ENCODE results near the gene RASGRF1. TPM values are rescaled to one million over a fixed set of nuclear protein-coding genes. Genes with fewer than 3 reads are reported as not detected.

RASGRF1 gene
- polyA plus RNA-seq, 5 donors = 6.7 to 39.9 (median 20.7) TPM

DNA sequence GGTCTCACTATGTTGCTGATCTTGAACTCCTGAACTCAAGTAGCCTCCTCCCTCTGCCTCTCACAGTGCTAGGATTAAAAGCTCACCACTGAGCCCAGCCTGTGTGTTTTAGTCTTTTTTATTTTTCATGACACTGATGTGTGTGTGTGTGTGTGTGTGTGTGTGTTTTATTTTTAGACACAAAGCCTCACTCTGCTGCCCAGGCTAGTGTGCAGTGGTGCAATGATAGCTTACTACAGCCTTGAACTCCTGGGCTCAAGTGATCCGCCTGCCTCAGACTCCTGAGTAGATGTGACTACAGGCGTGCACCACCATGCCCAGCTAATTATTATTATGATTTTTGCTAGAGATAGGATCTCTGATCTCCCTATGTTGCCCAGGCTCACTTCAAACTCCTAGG, 122.5 kb downstream of the RASGRF1 start:
- no peak for DNase-seq

DNA sequence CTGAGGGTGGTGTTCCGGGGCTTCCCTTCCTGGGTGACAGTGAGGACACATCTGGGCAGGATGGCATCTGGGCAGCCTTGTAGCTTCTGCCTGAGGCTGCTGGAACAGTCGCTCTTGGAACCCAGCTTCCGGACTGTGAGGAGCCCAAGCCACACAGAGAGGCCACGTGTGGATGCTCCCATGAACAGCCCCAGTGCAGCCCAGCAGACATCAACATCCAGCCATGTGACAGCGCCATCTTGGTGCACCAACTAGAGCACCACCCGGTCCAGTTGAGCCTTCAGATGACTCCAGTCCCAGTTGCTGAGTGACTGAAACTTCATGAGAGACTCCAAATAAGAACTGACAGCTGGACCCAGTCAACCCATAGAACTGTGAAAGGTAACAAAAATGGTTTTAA, 130.3 kb downstream of the RASGRF1 start:
- no peak for DNase-seq

DNA sequence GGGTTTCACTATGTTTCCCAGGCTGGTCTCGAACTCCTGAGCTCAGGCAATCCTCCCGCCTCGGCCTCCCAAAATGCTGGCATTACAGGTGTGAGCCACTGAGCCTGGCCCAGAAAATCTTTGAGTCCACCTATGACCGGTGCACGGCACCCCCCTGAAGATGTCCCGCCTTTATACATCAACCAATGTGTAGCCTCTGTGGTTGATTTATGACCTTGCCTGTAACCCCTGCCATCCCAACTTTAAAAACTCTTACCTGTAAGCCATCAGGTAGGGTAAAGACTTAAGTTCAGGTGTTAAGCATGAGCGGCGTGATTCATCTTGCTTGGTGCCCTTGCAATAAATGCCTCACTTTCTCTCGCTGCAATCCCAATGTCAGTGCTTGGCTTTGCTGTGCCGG, 131.2 kb downstream of the RASGRF1 start:
- no peak for DNase-seq

DNA sequence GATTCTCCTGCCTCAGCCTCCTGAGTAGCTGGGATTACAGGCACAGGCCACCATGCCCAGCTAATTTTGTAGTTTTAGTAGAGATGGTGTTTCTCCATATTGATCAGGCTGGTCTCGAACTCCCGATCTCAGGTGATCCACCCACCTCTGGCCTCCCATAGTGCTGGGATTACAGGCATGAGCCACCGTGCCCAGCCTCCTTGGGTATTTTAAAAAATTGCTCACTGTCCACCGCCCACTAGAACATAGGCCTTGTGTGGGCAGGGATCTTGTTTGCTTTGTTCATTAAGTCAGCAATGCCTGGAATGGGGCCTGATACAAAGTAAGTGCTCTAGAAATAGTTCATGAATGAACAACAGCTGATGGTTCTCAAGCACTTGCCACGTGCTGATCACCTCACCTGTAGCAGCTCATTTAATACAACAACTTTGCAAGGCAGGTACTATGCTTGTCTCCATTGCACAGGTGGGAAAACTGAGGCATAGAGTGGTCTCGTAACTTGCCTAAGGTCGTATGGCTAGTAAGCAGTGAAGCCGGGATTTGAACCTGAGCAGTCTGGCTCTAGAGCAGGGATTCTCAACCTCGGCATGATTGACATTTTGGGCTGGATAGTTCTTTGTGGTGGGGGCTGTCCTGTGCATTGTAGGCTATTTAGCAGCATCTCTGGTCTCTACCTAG, 133.0 kb downstream of the RASGRF1 start:
- no peak for DNase-seq

DNA sequence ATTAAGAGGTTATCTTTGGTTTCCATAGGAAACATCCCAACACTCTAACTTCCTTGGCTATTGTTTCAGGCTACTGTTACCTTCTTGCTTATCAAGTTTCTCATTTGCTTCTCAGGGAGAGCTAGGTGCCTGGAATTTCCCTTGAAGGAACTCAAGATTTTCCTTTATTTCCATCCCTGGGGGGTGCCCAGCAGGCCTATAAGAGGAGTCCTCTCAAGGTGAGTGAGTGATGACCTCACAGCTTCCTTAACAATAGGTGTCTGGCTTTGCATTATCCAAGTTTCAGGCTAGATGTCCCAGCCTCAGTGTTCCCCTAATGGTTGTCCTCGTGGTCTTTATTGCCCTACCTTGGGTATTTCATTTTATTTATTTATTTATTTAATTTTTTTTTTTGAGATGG, 133.6 kb downstream of the RASGRF1 start:
- no peak for DNase-seq

DNA sequence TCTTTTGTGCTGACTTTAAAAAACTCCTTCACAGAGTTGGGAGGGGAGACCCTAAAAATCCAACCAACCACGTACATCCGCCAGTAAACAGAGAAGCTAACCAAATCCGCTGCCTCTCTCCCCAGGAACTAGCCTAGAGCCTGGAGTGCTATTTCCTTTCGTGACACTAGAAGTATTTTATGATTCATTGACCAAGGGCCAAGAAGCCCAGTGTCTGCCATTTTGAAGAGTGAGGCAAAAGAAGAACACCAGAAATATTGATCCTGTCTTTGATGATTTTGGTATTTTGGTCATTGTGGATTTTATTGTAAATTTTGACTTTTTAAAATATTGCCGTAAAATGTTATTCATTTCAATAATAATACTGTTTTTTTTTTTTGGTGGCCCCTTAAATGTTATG, 135.2 kb downstream of the RASGRF1 start:
- DNase-seq = no peak

DNA sequence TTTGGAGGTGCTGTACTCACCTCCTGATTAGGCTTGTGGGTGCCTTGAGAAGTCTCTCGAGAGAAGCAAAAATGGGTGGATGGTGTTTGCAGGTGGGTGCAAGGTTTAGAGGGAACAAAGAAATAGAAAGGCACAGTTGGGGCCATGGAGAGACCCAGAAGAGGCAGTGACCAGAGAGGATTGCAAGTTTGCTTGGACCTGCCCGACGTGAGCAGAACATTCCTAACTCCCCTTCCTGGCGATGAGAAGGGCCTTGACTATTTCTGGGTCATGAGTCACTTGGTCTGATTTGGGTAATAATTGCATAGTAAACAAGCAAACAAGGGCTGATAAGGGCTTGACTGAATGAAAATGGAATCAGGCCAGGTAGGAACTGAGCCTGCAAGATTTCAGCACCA, 138.7 kb downstream of the RASGRF1 start:
- DNase-seq = no peak

DNA sequence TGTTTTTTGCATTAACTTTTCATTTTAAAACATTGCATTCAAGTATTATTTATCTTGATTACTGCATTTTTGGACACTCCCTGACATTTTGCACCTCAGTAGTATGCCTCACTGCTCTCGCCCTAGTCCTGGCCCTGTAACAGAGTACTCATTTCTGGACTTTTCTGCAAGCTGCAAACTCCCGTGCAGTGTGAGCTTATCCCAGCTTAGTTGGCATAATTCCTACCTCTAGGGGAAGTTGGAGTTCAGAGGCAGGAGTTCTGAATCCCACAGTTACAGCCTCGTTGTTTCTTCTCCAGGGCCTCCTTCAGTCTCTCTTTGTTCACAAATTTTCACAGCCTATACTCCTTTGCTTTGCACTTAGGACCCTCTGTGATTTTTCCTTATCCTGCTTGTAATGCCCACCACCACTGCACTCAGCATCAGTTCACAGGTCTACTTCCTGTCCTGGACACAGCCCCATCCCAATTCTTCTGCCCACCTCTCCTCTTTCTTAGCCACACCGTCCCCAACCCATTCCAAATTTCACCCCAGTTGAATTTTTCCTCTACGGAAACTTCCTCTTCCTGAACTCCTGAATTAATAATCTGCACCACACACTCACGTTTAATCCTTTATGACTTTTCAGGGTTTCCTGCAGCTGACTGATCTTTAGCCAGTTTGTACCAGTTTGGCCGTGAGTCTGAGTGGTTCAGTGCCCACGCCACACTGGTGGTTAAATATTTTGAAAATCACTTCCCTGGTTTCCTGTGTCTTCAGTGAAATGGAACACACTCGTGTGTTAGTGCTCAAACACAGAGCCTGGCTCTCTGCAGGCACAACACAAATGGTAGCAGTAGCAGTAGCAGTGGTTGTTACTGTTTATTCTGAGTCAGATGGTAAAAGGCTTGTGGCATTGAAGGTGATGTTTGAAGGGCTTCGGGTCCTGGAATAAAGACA, 139.4 kb downstream of the RASGRF1 start:
- DNase-seq = peak; percentile 39 to 53

DNA sequence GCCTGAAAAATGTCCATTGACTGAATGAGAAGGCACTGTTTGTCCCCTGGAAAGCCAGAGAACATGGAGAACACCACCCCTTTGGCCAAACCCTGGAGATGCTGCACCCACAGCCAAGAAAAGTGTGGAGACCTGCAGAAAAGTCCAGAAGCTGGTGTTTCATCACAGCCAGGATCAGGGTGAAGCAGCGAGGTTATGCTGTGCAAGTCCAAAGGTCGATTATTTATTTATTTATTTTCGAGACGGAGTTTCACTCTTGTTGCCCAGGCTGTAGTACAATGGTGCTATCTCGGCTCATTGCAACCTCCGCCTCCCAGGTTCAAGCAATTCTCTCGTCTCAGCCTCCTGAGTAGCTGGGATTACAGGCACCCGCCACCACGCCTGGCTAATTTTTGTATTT, 140.2 kb downstream of the RASGRF1 start:
- no peak for DNase-seq

DNA sequence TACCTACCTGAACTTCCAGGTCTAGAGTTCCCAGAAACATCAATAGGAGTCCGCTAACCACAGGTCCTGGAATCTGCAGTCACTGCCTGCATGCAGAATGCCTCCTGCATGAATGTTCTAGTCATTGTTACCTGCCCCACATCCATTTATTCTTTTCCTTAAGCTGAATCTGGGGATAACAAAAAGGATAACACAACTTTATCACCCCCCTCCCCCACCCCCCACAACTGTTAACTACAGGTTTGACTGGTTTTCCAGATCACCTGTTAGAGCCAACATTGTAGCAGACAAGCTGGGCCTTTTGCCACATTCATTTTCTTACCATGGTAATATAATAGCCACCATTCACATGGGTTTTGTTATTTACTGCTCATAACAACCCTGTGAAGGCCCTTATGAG, 141.1 kb downstream of the RASGRF1 start:
- no peak for DNase-seq

DNA sequence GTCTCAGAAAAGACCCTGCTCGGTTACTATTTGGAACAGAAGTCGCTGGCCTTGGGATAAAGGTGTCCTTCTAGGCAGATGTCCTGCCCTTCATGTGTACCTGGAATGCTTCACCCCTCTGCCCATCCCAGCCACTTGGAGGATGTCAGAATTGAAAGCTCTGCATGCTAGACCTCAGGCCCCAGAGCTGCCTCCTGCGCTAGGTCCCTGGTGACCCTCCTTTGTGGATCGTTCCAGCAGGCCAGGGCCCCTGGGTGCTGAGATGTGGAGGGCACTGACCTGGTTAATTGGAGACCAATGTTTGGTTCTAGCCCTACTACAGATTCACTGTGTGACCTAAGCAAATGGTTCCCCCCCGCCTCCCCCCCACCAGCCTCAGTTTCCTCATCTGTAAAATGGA, 143.1 kb downstream of the RASGRF1 start:
- DNase-seq = no peak

DNA sequence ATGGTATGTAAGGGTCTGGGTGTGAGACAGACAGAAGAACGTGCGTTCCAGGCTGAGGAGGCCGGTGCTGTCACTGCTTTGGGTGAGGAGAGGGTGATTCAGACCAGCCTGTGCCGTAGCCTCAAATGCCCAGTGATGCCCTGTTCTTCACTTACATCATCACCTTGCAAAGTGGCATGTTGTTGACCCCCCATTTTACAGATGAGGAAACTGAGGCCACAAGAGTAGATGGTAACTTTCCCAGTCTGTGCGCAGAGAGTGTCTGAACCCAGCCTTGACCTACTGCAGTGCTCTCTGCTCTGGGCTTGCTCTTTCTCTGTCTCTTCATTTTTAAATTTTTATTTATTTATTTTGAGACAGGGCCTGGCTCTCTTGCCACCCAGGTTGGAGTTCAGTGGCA, 144.1 kb downstream of the RASGRF1 start:
- no peak for DNase-seq

DNA sequence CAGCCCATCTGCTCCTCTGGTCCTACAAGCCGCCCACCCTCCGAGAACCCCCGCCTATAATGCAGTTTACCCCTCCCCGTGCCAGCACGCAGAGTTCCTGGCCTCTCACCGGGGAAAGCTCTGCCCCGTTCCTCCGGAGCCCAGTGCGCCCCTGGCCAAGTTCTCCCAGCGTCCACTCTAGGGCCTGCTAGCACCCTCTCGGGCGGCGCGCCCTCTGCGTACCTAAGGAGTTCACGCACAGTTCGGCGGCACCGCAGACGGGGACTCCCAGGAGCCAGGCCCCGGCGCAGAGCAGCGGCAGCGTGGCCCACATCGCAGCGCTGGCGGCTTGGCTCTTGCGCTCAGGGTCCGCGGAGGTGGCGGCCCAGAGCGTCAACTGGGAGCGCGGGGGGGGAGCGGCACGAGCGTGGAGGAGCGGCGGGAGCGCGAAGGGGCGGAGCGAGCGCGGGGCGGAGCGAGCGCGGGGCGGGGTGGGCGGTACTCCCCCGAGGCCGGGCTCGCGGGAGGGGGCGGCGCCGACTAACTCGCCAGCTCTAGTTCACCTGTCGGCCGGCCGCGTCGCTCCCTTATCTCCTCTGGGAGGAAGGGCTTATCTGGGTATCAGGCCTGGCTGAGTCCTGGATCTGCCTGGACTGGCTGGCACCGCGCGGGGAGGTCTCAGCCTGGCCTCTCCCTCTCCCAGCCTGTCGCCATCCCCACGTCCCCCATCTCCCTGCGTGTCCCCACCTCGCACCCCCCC, 145.7 kb downstream of the RASGRF1 start, which contains the start of gene CTSH:
Gene CTSH (minus strand): TSS at position 378 of the 739 bp plus-strand sequence. CDS start 65 bp downstream, at position 313.
- peak; percentile 41 to 74 for DNase-seq

DNA sequence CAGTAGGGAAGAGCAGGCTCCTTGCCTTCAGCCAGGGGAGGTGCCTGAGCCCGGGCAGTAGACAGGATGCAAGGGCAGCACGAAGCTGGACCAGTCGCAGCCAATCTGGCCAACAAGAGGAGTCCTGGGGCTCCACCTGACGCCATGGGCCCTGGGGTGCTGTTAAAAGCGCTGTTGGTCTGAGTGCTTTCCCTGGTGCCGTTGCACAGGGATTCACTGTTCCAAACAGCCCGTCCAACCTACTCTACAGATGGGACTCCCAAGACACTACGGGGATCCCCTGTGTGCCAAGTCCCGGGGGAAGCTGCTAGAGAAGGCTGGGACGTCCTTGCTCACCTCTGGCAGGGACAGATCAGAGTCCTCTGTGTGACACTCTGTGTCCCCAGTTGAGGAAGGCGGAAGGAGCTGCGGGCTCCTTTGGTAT, 146.4 kb downstream of the RASGRF1 start:
- no peak for DNase-seq

DNA sequence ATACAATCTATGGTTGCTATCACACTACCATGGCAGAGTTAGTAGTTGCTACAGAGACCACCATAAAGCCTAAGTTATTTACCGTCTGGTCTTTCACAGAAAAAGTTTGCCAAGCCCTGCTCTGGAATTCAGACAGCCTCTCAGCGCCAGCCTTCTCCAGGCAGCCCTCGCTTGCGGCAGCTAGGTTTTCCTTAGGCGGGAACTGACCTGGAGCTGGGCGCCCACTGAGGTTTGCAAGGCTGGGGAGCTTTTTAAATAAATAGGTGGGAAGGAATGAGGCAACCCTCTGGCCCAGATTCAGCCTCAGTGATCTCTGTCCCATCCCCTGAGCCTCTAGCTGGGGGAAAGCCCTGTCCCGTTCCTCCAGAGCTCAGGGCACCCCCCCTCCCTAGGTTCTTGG, 146.9 kb downstream of the RASGRF1 start:
- no peak for DNase-seq

DNA sequence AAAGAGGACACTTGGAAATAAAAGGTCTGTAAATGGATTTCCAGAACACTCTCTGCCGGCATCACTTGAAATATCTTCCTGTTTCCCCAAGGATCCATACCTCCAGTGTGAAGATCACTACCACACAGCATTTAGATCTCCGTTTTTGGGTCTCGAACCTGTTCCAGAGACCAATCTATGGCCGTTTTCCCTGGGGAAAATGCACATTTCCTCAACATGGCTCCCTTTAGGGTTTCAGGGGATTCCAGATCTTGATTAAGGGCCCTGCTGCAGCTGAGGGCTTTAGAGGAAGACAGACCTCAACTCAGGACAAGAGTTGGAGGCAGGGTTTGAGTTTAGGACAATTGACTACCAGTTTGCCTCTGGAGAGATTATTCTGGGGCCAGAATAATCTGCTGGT, 147.8 kb downstream of the RASGRF1 start:
- no peak for DNase-seq

DNA sequence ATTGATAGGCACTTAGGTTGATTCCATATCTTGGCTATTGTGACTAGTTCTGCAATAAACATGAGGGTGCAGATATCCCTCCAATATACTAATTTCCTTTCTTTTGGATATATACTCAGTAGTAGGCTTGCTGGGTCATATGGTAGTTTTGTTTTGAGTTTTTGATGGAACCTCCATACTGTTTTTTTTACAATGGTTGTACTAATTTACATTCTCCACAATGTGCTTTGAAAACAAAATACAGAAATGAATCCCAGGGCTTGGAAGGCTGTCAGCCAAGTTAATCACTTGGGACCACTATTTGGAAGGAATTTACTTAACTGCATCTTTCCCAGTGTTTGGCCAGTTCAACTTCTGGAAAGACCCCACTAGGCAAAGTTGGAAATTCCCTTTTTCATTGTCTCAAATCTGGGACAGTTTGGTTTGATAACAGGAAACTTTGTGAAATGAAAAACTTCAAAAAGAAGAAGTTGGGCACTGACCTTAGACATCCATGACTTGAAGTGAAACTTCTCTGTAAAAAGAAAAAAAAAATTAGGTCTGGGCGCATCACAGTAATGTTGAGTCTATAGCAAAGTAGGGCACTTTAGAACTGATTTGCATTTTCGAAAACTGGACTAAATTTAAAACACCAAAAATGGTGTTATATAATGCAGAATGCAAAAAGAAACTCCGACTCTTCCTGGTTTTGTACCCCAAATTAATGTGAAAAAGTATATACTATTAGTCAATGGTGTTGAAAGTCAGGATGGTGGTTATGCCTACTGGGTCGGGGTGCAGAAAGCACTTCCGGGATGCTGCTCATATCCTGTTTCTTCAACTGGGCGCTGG, 151.7 kb downstream of the RASGRF1 start:
- no peak for DNase-seq

DNA sequence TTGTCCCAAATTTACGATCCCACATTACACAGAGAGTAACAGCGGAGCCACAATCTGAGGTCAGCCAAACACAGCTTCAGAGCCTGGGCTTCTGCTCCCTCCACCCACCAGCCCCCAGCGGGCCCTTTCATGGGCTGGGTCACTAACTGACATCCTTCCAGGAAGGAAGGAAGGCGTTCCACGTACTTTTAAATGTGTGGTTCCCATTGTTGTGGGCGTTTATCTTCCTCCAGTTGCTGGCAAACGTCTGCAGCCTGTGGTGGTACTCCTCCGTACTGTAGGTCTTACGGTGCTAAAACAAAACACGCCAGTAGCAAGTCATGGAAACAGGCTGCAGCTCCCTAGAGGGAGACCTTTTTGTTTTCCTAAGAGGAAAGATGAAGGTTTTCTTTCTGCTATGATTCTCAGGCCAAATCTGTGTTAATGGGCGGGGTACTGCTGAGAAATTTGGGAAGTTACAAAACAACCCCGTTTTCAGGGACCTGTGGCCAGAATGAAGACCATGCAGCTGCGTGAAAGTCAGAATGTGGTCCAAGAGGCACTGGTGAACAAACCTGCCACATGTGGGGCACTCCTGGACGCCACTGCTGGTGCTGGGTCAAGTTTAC, 153.3 kb downstream of the RASGRF1 start:
- no peak for DNase-seq

DNA sequence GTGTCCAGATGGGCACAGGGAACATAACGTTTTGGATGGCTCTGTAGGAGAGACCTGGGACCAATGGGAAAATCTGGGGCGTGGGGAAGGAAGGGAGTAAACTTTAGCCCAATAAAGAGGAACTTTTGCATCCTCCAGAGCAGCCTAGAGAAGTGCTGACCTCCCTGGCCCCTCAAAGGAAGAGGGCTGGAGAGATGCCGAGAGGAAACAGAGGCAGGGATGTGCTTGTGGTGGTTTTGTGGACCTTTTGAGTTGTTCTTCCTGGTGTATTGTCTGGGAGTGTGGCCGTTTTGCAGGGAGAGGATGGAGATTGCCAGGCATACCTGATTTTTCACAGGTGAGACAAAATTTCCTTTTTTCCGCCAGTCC, 155.9 kb downstream of the RASGRF1 start:
- DNase-seq = no peak

DNA sequence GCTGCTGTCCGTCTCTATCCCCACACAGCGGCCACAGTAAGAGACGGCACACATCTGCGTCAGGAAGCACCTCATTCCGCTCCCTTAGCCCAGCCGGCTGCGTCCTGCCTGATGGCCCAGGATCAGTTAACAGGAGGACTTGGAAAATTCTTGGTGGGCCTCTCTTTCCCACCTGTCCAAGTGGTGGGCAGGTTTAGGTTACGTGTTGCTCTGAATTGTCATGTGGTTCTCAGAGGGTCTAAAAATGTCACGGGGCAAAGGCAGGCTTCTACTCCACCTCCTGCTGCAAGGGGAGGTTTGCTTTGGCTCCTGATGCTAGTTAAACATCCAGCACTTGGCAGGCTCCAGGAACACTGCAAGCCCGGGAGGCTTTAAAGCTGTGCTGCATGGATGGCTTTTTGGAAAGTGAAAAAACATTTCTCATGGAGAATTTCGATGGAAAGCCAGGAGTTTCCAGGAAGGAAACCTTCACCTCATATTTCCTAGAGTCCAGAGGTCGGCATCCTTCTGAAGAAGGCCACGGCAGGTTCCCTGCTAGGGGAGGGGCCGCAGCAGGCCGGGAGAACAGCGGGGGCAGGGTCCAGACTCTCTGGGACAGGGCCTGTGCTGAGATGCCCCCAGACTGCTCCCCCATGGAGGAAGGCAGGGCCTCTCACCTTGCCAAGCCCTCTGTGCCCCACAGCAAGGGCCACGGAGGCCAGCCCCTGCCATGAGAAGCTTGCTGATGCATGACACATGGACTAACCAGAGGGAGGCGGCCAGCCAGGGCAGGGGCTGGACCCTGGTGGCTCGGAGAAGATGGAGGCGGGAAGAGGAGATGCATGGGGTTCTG, 156.5 kb downstream of the RASGRF1 start:
- DNase-seq = peak in 1 of 2 donors; percentile 47

All from right lung (tissue), 5 donors.